ENCODE measurements around the gene LRMDA. TPM values are rescaled to one million over a fixed set of nuclear protein-coding genes. Genes with fewer than 3 reads are reported as not detected.

Gene LRMDA
- total RNA-seq, 1 experiment from 2014 or later = 1.2 TPM

GRCh38 chr10:76119036-76119435 is 687.6 kb downstream of the LRMDA start:
- intact Hi-C loops (cut with micrococcal nuclease) = loop anchor here (10.0 kb wide), 2 partner anchors 714 to 886 kb away; partner anchors contain the start of gene ZNF503
- Histone ChIP-seq H3K79me2 (ENCODE audit: low read length) (no peaks in the 10 kb centered on the region), H3K27ac (ENCODE audit: low read length) (no peak overlapping the region), H3K36me3 (ENCODE audit: low read depth, low read length) (no peaks in the 10 kb centered on the region), H3K9me3 (ENCODE audit: low read length) (no peaks in the 10 kb centered on the region), H4K20me1 (ENCODE audit: low read length) (no peaks in the 10 kb centered on the region), H3K9me2 (replicated peaks; ENCODE audit: low read length) (no peaks in the 10 kb centered on the region), H3K9ac (ENCODE audit: low read length) (no peak overlapping the region), H3F3A (ENCODE audit: low read length, unreplicated experiment) (no peaks in the 10 kb centered on the region), H3K4me1 (ENCODE audit: insufficient read depth, low read length) (peaks cover 32% of the 10 kb centered on the region), H3K4me3 (ENCODE audit: low read length) (no peak overlapping the region), H2AFZ (ENCODE audit: low read length) (no peak overlapping the region), H3K4me2 (ENCODE audit: low read length) (no peak overlapping the region), H3K27me3 (ENCODE audit: low read length) (peaks cover 47% of the 10 kb centered on the region)
- ChIA-PET CTCF (interaction anchor here (0.7 kb wide), 1 partner anchor 13 kb away, joined by 5 read pairs; no protein-coding TSS in a partner anchor), POLR2A (ENCODE audit: unreplicated experiment) (no interaction called here)
- BruUV-seq (replicated peaks) = no TSS peak
- ATAC-seq (no peak), DNase-seq (no peak)
- TF ChIP-seq EZH2 (IDR thresholded peaks at IDR 0.05; ENCODE audit: low read length, unreplicated experiment) = no peak
- no peak for TF ChIP-seq CTCF (conservative IDR thresholded peaks at IDR 0.05; ENCODE audit: low read depth, low read length)
- TF ChIP-seq EZH2phosphoT487 (IDR thresholded peaks at IDR 0.05; ENCODE audit: borderline replicate concordance, low read length) = no peak

DNA sequence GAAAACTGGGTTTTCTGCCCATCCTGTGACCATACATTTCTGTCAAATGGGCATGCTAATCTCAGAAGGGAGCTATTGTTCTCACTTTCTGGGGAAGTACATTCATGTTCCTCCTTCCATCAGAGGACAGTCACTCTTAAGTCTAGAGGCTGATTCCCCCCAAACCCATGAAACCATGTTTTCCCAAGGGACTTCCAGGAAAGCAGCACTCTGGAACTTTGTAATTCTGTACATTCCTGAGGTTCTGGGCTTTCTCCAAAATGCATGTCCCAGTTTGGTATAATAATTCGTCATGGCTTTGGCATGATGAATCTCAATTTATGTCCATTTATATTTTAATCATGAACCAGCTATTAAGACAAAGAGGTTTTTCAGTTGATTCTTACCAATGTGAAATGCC is 688.1 kb downstream of the LRMDA start:
- Histone ChIP-seq H3K36me3 (ENCODE audit: low read depth, low read length) (no peaks in the 10 kb centered on the region), H3K27me3 (ENCODE audit: low read length) (peaks cover 52% of the 10 kb centered on the region), H3K4me2 (ENCODE audit: low read length) (no peak overlapping the region), H3K9ac (ENCODE audit: low read length) (no peak overlapping the region), H3K4me1 (ENCODE audit: insufficient read depth, low read length) (peaks cover 27% of the 10 kb centered on the region), H3K27ac (ENCODE audit: low read length) (no peak overlapping the region), H3K79me2 (ENCODE audit: low read length) (no peaks in the 10 kb centered on the region), H4K20me1 (ENCODE audit: low read length) (no peaks in the 10 kb centered on the region), H3K9me3 (ENCODE audit: low read length) (no peaks in the 10 kb centered on the region), H3K9me2 (replicated peaks; ENCODE audit: low read length) (no peaks in the 10 kb centered on the region), H3K4me3 (ENCODE audit: low read length) (no peak overlapping the region), H3F3A (ENCODE audit: low read length, unreplicated experiment) (no peaks in the 10 kb centered on the region), H2AFZ (ENCODE audit: low read length) (no peak overlapping the region)
- CTCF ChIA-PET = no interaction called here
- DNase-seq (peak; percentile 64), ATAC-seq (no peak)
- BruUV-seq (replicated peaks) = no TSS peak
- POLR2A ChIA-PET (ENCODE audit: unreplicated experiment) = no interaction called here
- no peak for TF ChIP-seq CTCF (conservative IDR thresholded peaks at IDR 0.05; ENCODE audit: low read depth, low read length)
- no peak for TF ChIP-seq EZH2 (IDR thresholded peaks at IDR 0.05; ENCODE audit: low read length, unreplicated experiment)
- TF ChIP-seq EZH2phosphoT487 (IDR thresholded peaks at IDR 0.05; ENCODE audit: borderline replicate concordance, low read length) = no peak
- intact Hi-C loops (cut with micrococcal nuclease) = loop anchor here (10.0 kb wide), 2 partner anchors 715 to 885 kb away; partner anchors contain the start of gene ZNF503

DNA sequence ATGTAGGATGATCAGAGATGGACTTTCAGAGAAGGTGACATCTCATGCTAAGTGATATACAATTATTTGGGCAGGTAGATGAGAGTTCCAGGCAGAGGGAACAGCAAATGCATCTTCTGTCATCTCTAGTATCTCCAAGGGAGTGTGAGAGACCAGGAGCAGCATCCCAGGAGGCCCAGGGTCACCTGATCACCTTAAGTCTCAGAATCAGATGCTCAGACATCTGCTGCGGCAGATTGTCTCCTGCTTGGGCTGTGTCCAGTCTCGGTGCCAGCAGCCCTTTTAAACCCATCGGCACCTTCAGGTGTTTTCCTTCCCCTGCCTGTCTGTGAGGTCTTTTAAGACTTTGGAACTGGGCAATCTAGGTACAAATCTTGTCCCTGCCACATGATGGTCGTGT is 690.6 kb downstream of the LRMDA start:
- peaks cover 61% of the 10 kb centered on the region for H3K27me3 ChIP-seq (ENCODE audit: low read length)
- intact Hi-C loops (cut with micrococcal nuclease) = no loop called here
- no peak overlapping the region for H3K4me3 ChIP-seq (ENCODE audit: low read length)
- H3K36me3 ChIP-seq (ENCODE audit: low read depth, low read length) = no peaks in the 10 kb centered on the region
- ATAC-seq (no peak), DNase-seq (no peak)
- H3F3A ChIP-seq (ENCODE audit: low read length, unreplicated experiment) = no peaks in the 10 kb centered on the region
- CTCF ChIA-PET = no interaction called here
- H3K4me1 ChIP-seq (ENCODE audit: insufficient read depth, low read length) = peaks cover 14% of the 10 kb centered on the region
- H3K79me2 ChIP-seq (ENCODE audit: low read length) = no peaks in the 10 kb centered on the region
- BruUV-seq (replicated peaks) = no TSS peak
- no peaks in the 10 kb centered on the region for H3K9me2 ChIP-seq (replicated peaks; ENCODE audit: low read length)
- no peak overlapping the region for H3K27ac ChIP-seq (ENCODE audit: low read length)
- H2AFZ ChIP-seq (ENCODE audit: low read length) = no peak overlapping the region
- no peak overlapping the region for H3K4me2 ChIP-seq (ENCODE audit: low read length)
- POLR2A ChIA-PET (ENCODE audit: unreplicated experiment) = no interaction called here
- no peaks in the 10 kb centered on the region for H3K9me3 ChIP-seq (ENCODE audit: low read length)
- no peak for TF ChIP-seq EZH2phosphoT487 (IDR thresholded peaks at IDR 0.05; ENCODE audit: borderline replicate concordance, low read length)
- no peak for TF ChIP-seq CTCF (conservative IDR thresholded peaks at IDR 0.05; ENCODE audit: low read depth, low read length)
- TF ChIP-seq EZH2 (IDR thresholded peaks at IDR 0.05; ENCODE audit: low read length, unreplicated experiment) = no peak
- H3K9ac ChIP-seq (ENCODE audit: low read length) = no peak overlapping the region
- H4K20me1 ChIP-seq (ENCODE audit: low read length) = no peaks in the 10 kb centered on the region
